GM18907 (cell line): Measurements from ENCODE around the gene KRTAP10-3.

Source experiments
- ATAC-seq: cut with Tn5 transposase; IDR thresholded peaks from one replicate; pipeline ENCODE4 v1.9.1; 2021; ENCODE audit warnings: mild to moderate bottlenecking, moderate library complexity; ENCODE audit not compliant: unreplicated experiment

The KRTAP10-3 gene

DNA sequence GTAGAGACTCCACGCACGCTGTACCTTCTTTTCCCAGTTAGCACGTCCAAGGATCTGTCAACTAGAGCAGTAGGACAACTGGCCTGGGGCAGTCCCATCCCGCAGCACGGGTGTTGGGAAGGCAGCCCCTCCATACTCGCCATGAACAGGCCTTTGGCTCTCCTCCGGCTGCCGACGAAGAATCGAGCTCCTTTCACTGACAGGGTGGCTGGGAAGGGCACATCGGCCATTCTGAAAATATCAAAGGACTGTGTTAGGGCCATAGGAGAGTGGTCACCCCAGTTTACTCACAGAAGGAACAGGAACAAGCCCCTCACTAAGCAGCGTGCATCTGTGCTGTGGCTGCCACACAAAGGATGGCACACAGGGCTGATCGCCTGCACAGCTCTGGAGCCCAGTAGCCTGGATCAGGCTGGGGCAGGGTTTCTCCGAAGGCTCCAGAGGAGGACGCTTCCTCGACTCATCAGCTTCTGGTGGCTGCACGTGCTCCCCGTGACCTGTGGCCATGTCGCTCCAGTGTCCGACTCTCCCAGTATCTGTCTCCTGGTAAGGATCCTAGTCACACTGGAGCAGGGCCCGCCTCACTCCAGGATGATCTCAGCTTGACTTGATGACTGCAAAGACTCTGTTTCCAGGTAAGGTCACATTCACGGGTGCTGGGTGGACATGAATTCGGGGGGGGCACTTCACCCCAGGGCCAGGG, 27.5 kb downstream of the KRTAP10-3 start:
- no peak for ATAC-seq

GRCh38 chr21:44530221-44530902, 28.2 kb downstream of the KRTAP10-3 start:
- ATAC-seq, result no peak

GRCh38 chr21:44529503-44530125, 29.0 kb downstream of the KRTAP10-3 start:
- no peak for ATAC-seq

DNA sequence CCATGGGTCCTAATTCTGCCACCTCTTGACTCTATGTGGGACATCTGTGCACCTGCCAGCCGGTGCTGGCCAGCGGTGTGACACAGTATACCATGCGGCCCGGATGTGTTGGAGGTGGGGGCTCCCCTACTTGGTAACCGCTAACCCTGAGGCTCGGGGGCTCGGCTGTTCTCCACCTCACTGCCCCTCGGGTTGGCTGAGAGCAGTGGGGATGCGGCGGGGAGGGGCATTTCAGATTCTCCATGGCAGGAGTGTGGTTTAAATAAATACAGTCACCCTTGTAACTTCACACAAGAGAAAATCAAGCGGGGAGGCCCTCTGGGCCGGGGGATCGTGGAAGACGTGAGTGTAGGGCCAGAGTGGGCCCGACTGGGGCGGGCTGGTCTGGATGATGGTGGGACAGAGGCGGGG, 29.6 kb downstream of the KRTAP10-3 start:
- ATAC-seq, result no peak

DNA sequence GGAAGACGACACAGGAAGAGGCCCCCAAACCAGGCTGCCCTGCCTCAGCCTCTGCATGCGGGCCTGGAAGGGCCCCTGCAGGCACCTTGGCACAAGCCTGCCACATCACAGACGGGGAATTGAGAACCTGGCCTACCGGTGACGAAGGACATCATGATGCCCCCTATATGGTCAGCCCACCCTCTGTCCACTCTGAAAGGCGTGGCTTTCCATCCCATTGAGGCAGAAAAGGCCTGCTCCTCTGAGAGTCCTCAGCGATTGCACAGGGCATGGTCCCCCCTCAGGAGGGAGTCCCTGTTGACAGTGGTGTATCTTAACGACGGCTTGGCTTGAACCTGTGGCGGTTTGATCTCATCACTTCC, 30.0 kb downstream of the KRTAP10-3 start:
- ATAC-seq, result no peak

DNA sequence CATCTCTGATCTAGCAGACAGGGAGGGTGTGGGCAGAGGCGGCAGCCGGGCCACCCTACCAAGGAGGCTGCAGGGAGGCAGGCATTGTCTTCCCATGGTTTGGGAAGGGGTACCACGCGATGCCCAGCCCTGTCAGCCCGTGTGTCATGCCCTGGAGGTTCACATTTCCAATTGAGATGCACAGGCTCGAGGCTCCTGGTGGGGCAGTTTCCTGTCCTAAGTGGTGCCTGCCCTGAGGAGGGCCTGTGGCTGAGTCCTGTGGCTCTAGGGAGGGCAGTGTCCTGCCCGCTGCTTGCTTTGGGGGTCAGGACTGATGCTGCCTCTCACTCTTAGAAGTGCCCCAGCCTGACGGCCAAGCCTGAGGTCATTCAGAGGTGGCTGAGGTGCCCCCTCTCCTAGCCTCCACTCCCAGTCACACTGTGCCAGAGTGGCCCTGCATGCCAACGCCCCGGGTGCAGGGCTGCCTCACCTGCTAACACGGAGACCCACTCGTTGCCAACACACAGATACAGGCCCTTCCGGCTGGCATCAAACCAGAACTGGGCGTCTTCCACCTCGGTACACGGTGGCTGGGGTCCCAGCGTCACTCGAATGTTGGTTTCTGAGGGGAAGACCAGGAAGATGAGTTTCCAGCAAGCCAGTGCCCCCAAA, 30.5 kb downstream of the KRTAP10-3 start:
- ATAC-seq, result no peak

DNA sequence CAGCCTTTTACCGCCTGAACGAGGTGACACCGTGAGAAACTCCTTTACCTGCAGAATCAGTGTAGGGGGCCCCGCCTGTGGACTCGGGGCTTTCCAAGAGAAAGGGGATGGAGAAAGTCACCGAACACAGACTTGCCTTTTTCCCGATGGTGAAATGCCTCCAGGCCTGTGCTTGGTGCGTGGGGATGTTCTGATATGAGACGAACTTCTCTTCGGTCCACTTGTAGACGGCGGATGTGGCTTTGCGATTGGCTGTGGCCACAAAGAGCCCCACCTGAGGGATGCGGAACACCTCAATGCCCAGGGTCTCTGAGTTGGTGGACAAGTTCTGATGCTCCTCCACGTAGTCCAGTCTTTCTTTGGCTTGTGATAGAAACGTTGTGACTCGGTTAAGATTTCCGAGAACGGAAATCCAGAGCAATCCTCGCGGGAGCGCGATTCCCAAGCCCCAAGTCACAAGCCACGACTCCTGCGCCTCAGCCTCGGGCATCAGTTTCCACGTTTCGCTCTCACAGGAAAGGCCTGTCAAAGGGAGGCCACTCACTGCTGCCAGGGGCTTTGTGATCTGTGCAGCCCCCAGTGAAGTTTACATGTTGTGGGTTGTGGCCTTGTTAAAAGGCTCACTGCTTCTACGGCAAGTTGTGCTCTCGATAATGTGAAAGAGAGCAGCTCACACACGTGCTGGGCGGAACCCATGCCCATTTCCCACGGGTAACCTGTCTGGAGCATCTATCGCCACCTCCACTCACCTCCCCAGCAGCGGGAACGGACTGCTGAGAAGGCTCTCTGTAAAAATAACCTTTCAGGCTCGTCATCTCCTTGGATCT, 31.2 kb downstream of the KRTAP10-3 start:
- no peak for ATAC-seq

DNA sequence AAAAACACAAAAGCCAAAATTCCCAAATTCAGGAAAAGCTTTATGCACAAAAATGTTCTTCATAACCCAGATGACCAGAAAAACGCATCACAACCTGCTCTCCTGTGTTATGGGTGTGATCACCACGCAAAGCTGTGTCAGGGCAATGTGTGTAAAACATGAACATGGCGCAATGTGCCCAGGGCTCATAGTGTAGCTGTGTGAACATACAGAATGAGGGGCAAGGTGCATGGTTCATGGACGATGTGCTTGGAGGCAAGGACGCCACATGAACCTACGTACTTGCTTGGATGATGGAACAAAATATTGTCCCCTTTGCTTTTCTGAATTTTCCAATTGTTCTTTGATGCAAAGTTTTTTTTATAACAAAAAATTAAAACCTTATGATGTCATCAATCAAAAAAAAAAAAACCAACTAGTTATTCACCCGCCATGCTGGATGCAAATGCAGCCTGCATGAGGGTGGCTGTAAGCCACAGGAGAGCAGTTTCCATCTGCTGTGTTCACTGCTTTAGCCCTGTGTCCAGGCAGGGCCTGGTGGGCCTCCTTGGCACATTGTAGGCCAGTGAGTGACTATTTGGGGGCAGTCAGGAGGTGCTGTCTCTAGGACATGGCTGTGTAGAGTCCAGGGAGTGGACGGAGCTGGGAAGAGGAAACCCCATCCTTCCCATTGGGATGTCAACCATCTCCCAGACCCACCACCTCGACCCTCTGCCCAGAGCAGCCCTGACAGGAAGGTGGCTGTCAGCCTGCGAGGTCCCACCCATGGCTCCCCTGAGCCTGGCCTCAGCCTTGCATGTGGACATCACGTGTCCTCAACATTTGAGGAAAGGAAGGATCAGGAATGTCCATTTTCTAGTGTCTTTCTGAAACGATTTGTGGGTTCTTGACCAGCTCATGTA, 32.2 kb downstream of the KRTAP10-3 start:
- ATAC-seq, result no peak

DNA sequence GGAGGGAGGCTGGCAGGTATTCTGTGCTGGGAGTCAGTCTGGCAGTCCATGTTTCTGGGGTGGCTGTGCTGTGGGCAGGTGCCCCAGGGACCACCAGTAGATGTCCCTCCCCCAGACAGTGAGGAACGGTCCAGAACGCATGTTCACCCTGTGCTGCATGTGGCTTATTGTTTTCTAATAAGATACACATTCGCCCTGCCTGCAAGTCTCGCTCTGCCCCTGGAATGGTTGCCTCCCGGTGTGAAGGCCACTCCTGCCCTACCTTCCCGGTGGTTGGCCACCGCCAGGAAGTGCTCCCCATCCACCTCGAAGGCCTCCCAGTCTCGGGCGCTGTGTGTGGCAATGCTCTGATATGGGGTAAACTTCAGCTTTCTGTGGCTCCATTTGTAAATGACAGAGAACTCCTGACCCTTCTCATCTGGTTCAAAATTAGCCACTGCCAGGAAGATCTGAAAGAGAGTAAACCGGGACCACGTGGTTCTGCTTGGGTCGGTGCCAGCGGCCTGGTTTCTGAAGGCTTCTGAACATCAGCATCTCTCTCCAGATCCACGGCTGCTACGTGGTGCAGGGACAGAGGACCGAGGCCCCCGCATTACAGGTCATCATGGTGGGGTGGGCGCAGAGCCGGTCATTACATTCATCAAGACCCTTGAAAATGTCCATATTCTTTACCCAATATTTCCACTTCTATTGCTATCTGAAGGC, 33.1 kb downstream of the KRTAP10-3 start:
- no peak for ATAC-seq

DNA sequence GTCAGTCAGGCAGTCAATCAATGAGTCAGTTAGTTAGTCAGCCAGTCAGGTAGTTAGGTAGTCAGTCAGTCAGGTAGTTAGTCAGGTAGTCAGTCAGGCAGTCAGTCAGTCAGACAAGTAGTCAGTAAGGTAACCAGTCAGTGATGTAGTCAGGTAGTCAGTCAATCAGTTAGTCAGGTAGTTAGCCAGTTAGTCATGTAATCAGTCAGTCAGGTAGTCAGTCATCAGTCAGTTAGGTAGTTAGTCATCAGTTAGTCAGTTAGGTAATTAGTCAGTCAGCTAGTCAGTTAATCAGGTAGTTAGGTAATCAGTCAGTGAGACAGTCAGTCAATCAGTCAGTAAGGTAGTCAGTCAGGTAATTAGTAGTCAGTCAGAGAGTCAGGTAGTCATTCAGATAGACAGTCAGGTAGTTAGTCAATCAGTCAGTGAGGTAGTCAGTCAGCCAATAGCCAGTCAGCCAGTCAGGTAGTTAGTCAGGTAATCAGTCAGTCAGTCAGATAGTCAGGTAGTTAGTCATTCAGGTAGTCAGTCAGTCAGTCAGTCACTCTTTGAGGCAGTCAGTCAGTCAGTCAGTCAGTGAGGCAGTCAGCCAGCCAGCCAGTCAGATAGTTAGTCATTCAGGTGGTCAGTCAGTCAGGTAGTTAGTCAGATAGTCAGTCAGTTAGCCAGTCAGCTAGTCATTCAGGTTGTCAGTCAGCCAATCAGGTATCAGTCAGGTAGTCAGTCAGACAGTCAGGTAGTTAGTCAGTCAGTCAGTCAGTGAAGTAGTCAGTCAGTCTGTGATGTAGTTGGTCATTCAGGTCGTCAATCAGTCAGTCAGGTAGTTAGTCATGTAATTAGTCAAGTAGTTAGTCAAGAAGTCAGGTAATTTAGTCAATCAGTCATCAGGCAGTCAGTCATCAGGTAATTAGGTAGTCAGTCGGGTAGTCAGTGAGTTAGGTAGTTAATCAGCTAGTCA, 33.9 kb downstream of the KRTAP10-3 start:
- ATAC-seq, result no peak

DNA sequence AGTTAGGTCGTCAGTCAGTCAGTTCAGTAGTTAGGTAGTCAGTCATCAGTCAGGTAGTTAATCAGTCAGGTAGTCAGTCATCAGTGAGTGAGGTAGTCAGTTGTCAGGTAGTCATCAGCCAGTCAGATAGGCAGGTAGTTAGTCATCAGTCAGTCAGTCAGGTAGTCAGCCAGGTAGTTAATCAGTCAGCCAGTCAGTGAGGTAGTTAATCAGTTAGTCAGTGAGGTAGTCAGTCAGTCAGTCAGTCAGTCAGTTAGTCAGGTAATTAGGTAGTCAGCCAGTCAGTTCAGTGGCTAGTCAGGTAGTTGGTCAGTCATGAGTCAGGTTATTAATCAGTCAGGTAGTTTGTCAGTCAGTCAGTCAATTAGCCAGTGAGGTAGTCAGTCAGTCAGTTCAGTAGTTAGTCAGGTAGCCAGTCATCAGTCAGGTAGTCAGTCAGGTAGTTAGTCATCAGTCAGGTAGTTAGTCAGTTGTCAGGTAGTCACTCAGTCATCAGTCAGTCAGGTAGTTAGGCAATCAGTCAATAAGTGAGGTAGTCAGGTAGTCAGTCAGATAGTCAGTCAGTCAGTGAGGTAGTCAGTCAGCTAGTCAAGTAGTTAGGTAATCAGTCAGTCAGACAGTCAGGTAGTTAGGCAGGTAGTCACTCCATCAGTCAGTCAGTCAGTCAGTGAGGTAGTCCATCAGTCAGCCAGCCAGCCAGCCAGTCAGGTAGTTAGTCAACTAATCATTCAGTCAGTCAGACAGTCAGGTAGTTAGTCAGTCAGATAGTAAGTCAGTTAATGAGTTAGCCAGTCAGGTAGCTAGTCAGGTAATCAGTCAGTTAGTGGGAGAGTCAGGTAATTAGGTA, 34.8 kb downstream of the KRTAP10-3 start:
- ATAC-seq, result no peak

DNA sequence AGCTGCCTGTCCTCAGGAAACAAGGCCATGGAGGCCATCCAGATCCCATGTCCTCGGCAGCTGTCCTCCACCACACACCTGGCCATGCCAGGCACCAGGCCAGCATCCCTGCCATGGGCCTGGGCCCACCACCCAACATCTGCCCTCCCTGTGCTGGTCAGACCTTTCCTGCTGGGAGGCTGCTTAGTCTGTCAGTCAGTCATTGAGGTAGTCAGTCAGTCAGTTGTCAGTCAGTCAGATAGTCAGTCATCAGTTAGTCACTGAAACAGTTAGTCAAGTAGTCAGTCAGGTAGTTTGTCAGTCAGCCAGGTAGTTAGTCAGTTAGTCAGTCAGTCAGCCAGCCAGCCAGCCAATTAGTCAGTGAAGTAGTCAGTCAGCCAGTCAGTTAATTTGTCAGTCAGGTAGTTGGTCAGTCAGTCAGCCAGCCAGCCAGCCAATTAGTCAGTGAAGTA, 35.8 kb downstream of the KRTAP10-3 start:
- ATAC-seq, result no peak

DNA sequence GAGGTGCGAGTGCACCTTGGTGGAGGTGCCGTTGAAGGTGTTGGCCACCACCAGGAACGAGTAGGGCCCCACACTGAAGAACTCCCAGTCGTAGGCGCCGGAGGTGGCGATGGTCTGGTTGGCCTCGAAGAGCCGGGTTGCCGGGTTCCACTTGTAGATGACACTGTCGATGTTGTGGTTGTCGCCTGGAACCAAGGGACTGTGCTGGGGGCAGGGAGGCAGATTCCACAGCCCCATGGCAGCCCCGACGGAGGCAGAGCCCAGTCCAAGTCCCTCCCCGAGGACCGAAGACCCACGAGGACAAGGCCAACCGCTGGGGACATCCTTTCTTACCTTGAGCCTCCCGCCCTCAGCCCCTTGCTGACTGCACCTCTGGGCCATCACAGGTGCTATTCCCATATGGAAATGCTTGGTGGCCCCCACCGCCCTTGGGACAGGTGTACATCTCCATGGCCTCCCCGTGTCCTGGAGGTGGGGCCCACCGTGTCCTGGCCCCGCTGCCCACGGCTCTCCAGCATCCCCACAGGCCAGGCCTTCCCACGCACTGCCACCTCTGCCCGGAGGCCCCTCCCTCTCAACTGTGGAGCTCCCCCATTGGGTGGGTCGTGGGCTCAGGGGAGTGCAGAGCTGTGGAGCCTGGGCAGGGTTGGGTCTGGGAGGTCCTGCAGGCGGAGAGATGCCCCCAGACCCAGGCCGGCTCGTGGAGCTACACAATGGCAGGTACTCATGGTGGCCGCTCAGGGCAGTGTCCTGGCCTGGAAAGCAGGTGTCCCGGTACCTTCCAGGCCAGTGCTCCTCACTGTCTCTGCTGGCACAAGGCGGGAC, 36.5 kb downstream of the KRTAP10-3 start:
- no peak for ATAC-seq

DNA sequence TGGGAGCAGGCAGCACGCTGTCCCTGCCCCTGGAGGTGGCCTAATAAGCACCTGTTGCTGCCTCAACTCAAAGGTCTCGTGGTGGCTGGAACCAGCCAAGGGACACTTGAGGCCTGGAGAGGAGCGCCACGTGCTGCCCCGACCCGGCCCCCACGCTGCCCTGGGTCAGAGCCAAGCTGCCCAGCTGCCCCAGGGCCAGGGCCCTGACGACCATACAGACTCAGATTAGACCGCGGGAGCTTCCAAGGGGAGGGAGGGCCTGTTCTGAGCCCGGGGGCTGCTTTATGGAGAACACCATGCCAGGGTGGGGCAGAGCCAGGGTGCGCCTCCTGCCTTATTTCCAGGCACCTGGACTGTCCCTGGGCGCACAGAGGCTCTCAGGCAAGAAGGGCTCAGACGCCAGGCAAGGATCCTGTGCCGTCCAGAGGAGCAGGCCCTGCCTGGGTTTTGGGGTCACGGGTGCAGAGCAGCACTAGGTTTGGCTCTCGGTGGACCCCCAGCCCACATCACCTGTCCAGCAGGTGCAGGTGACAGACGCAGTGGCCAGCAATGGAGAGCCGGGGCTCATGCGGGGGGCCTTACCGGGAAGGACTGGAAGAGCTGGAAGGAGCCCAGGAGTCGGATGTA, 37.2 kb downstream of the KRTAP10-3 start:
- no peak for ATAC-seq

DNA sequence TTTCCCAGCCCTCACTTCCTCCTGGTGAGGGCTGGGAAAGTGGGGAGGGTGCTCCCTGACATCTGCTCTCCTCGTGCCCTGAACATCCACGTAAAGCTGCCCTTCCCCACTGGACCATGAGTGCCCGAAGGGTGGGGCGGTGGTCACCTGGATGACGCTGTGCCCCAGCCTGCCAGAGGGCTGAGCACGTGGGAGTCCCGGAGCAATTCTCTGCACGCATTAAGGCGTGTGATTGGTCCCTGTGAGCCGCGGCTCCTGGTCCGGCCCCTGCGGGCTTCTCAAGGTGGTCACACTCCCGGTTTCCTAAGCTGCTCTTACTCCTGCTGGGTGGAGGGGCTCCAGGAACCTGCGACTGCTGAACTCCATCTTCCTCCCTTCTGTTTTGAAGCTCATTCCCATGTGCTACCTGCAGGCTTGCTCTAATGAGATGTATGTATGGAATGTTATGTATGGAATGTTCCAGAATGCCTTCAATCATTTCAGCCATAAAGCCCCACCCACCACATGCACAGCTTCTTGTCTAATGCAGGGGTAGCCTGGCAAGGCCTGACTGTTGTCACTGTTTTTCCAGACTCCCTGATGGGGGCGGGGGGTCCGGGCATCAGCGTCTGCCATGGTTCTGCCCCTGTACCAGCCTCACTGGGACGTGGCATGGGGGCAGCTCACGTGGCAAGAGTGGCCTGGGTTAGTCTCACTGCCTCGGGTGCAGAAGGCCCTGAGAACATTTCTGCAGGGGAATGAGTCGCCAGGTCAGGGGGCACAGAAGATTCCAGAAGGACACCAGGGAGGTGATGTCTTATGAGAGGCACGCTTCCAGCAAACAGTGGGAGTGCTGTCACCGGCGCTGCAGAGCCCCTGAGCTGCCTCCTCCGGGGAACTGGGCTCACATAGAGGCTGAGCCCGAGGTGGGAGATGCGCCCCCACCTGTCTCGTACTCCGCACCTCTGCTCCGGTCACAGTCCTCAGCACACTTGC, 38.0 kb downstream of the KRTAP10-3 start:
- ATAC-seq, result no peak
